GM23248 (cell line): ENCODE data around the gene AACS.

Experiments used
- EZH2 ChIP-seq: fragments of 200-600 bp; sonication (generic); IDR thresholded peaks from 2 replicates; pipeline ENCODE4 v1.6.1; 2018; ENCODE audit warnings: antibody characterized with exemption, mild to moderate bottlenecking; ENCODE audit not compliant: insufficient read depth, poor library complexity, severe bottlenecking
- EZH2phosphoT487 ChIP-seq: fragments of 200-600 bp; sonication (generic); IDR thresholded peaks from 2 replicates; pipeline ENCODE4 v1.6.1; 2018; ENCODE audit warnings: antibody characterized with exemption, moderate library complexity, mild to moderate bottlenecking, low read depth; ENCODE audit not compliant: insufficient read depth

DNA sequence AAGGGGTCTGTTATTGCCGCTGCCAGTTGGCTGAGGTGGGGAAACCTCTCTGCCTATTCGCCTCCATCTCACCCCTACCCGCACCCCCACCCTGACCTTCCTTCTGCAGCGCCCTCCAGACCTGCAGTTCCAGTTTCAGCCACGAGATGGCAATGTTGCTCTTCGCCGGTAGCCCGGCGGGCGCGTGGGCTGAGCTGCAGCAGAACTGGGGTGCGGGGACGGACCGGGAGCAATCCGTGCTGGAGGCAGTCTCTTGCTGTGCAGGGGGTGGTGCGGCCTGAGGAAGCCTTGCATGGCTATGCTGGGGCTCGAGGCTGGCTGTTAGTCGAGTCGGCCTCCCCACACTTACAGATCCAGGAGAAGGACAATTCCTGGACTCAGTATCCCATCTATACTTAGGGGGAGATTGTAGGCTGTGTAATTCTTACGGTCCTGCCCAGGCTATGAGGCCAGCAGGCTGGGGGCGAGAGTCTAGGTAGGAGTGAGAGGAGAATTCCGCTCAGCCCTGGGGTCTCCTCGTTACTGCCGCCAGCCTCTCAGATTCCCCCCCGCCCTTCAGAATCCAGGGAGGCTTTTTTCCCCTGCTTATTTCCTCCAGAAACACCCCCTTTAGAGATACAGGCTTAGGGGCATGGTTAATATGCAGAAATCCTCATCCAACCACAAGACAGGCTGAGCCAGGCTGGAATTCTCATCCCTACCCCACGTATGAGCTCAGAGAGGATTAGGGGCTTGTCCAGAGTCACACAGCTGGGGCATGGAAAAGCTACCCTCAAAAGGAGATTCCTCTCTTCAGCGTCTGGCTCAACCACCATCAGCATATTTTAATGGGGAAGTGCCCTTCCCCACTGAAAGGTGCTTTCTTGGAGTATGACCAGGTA is 118.2 kb downstream of the AACS start:
- no peak for TF ChIP-seq EZH2
- TF ChIP-seq EZH2phosphoT487 = no peak
